Testis (tissue), 3 donors: ENCODE data around the gene SEC16B. TPM values are rescaled to one million over a fixed set of nuclear protein-coding genes. Genes with fewer than 3 reads are reported as not detected.
A peak's percentile ranks its signal among the peaks of the same experiment; 100 is the strongest.

Experiments used
- DNase-seq: peaks from one replicate; pipeline ENCODE4 v3.0.0-alpha.2; 2019
- H3K27ac ChIP-seq, 2 donors: fragments of 200-600 bp; sonication (generic); one replicate each; pipeline ENCODE4 v1.5.1; 2019
- H3K27me3 ChIP-seq: fragments of 200-600 bp; sonication (generic); one replicate; pipeline ENCODE4 v1.5.1; 2019
- H3K36me3 ChIP-seq: fragments of 200-600 bp; sonication (generic); one replicate; pipeline ENCODE4 v1.5.1; 2017; ENCODE audit warnings: low read depth; ENCODE audit errors: missing control alignments
- H3K4me1 ChIP-seq: fragments of 200-600 bp; sonication (generic); one replicate; pipeline ENCODE4 v1.5.1; 2019
- H3K4me3 ChIP-seq, 2 donors: fragments of 200-600 bp; sonication (generic); one replicate each; pipeline ENCODE4 v1.5.1; 2017 to 2019
- H3K9me3 ChIP-seq: fragments of 200-600 bp; sonication (generic); one replicate; pipeline ENCODE4 v1.5.1; 2017
- CTCF ChIP-seq, 3 experiments: fragments of 450-650 bp in 2 of 3; fragments of 200-600 bp in 1 of 3; sonication (generic) in 1 of 3; IDR thresholded peaks; one replicate each; pipeline ENCODE4 v1.5.1; 2016 to 2019; ENCODE audit warnings: antibody characterized with exemption in 3 of 3, mild to moderate bottlenecking in 2 of 3, moderate library complexity in 1 of 3
- POLR2A ChIP-seq: fragments of 450-650 bp; IDR thresholded peaks from one replicate; pipeline ENCODE4 v1.6.1; 2017; ENCODE audit warnings: antibody characterized with exemption, mild to moderate bottlenecking, moderate library complexity
- WGBS, 2 donors: methylation state at CpG; one replicate each; pipeline ENCODE4 v1.1.5; 2018; 5-methylcytosine and 5-hydroxymethylcytosine counted together
- intact Hi-C: fragments of 100-400 bp; cut with DNase I; formaldehyde crosslinking; loops from one replicate; pipeline ENCODE4 v1.15.1; 2023; ENCODE audit warnings: low total_unique reads
- polyA plus RNA-seq: library from polyadenylated mRNA; stranded (reverse); fragments of 350-450 nt; fragmentation: Illumina TruSeq; extraction: RNeasy Lipid Tissue Mini Kit (QIAGEN cat#74804); gene quantifications from one replicate; pipeline ENCODE4 v1.2.3, GENCODE V29; 2014; ENCODE audit warnings: low read depth, low replicate concordance; ENCODE audit not compliant: insufficient read depth
- total RNA-seq, 2 donors: library from RNA; depleted of rRNA; stranded (reverse); fragments of >200 nt; gene quantifications; one replicate each; pipeline ENCODE4 v1.2.3, GENCODE V29; 2016

Gene SEC16B
- total and polyA plus RNA-seq, 3 donors from 2014 or later: 4.3 to 5.9 (median 4.8) TPM

GRCh38 chr1:177966199-177966598 lies 3.7 kb downstream of the SEC16B start:
- no peaks in the 10 kb centered on the region for H3K27me3 ChIP-seq

GRCh38 chr1:177965293-177965692 lies 4.6 kb downstream of the SEC16B start:
- WGBS, 2 donors: 90 to 92% methylated on average over 4 of the region's 4 CpGs
- no peak for DNase-seq
- Histone ChIP-seq H3K27ac (no peak overlapping the region), H3K4me1 (no peaks in the 10 kb centered on the region), H3K9me3 (no peaks in the 10 kb centered on the region), H3K36me3 (no peaks in the 10 kb centered on the region), H3K4me3 (no peak overlapping the region), H3K27me3 (no peaks in the 10 kb centered on the region)
- no peak for TF ChIP-seq POLR2A
- no peak for TF ChIP-seq CTCF (IDR thresholded peaks at IDR 0.05)
- intact Hi-C loops: no loop called here

More at GRCh38 chr1:177966199-177966598, 3.7 kb downstream of the SEC16B start:
- Histone ChIP-seq H3K36me3 (no peaks in the 10 kb centered on the region), H3K4me1 (no peaks in the 10 kb centered on the region), H3K4me3 (no peak overlapping the region), H3K9me3 (no peaks in the 10 kb centered on the region), H3K27ac (no peak overlapping the region)
- intact Hi-C loops: no loop called here
- DNase-seq: no peak
- 89 to 92% methylated on average over 2 of the region's 2 CpGs for WGBS, 2 donors
- TF ChIP-seq POLR2A (no peak), CTCF (IDR thresholded peaks at IDR 0.05) (no peak)

- DNase-seq: no peak
- H3K27me3 ChIP-seq: no peaks in the 10 kb centered on the region
- H3K36me3 ChIP-seq: no peaks in the 10 kb centered on the region
- no peak overlapping the region for H3K4me3 ChIP-seq
- 87 to 93% methylated on average over 3 to 5 of the region's 5 CpGs for WGBS, 2 donors
- H3K4me1 ChIP-seq: no peaks in the 10 kb centered on the region
- TF ChIP-seq POLR2A: no peak
- H3K27ac ChIP-seq: no peak overlapping the region
- no peaks in the 10 kb centered on the region for H3K9me3 ChIP-seq
- intact Hi-C loops: no loop called here
Observed at GRCh38 chr1:177964336-177964735, 5.5 kb downstream of the SEC16B start.

GRCh38 chr1:177960939-177961622 lies 8.8 kb downstream of the SEC16B start:
- TF ChIP-seq CTCF (IDR thresholded peaks at IDR 0.05) (no peak), POLR2A (no peak)
- Histone ChIP-seq H3K9me3 (no peaks in the 10 kb centered on the region), H3K36me3 (no peaks in the 10 kb centered on the region), H3K27ac (no peak overlapping the region), H3K4me1 (no peaks in the 10 kb centered on the region), H3K4me3 (no peak overlapping the region), H3K27me3 (no peaks in the 10 kb centered on the region)
- intact Hi-C loops: no loop called here
- no peak for DNase-seq
- WGBS, 2 donors: 67 to 77% methylated on average over 3 of the region's 3 CpGs

- no peak for DNase-seq
- Histone ChIP-seq H3K4me1 (no peaks in the 10 kb centered on the region), H3K27me3 (no peaks in the 10 kb centered on the region), H3K9me3 (no peaks in the 10 kb centered on the region), H3K4me3 (no peak overlapping the region), H3K36me3 (no peaks in the 10 kb centered on the region), H3K27ac (no peak overlapping the region)
- intact Hi-C loops: no loop called here
- 55 to 57% methylated on average over 5 of the region's 5 CpGs for WGBS, 2 donors
- TF ChIP-seq POLR2A: no peak
- peak in 1 of 3 experiments; percentile 26 for TF ChIP-seq CTCF (IDR thresholded peaks at IDR 0.05)
Observed at GRCh38 chr1:177959811-177960515, 9.9 kb downstream of the SEC16B start.
